KG1 (cell line): ENCODE measurements around the gene FBXO31.
"Not testable (repeated sequence)": the region's sequence is repeated elsewhere in the genome, so short reads cannot be mapped to it uniquely, and the experiment has no call there.

ENCODE experiments used
- DNase-seq: peaks from one replicate; lab custom pipeline; 2025; lab: John Stamatoyannopoulos, UW

FBXO31 gene

GRCh38 chr16:87362828-87363559, 20.6 kb downstream of the FBXO31 start:
- not testable (repeated sequence) for DNase-seq

DNA sequence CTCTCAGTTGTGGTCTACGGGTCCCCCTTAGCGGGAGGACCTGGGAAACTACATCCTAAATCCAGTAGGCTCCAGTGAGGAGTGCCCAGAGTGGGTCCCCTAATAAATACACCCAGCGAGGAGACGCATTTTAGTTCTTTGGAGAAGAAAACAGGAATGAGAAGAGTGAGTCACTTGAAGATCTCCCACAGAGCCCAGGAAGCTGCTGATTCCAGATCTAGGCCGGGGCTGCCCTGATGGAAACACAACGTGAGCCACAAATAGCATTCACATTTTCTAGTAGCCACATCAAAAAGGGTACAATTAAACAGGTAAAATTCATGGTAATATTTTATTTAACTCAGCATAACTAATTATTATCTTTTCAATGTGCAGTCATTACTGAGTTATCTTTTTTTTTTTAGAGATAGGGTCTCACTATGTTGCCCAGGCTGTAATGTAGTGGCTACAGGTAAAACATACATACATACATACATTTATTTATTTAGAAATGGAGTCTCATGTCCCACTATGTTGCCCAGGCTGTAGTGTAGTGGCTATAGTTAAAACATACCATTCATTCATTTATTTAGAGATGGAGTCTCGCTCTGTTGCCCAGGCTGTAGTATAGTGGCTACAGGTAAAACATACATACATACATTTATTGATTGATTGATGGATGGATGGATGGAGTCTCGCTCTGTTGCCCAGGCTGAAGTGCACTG, 21.5 kb downstream of the FBXO31 start:
- DNase-seq: no peak

DNA sequence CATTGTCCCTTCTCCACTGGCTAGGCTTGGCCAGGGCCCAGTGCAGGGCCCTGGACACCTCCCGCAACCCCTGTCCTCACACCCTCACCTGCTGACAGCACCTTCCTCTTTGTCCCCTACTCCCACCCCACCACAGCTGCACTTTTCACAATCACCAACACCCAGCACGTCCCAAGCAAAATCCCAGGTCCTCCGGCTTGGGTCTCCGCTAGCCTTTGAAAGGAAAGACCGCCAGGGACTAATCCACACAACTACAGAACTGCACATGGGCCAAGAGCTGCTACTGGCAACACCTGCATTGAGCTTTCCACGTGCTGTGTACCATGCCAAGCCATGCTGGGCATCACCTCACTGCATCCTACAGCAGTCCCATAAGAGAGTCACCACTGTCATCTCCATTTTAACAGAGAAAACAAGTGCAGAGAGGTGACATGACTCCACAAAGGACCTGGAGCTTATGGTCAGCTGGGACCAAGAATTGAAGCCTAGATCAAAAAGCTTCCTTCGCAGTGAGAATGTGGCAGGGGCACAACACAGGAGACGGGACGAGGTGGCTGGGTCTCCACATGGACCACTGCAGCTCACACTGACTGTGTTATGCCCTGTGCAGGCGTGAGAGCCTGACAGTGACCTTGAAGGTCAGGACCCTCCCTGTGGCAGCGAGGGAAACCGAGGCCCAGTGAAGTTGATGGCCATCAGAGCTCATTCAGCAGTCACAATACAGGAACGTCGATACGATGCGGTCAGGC, 22.5 kb downstream of the FBXO31 start:
- DNase-seq: no peak

DNA sequence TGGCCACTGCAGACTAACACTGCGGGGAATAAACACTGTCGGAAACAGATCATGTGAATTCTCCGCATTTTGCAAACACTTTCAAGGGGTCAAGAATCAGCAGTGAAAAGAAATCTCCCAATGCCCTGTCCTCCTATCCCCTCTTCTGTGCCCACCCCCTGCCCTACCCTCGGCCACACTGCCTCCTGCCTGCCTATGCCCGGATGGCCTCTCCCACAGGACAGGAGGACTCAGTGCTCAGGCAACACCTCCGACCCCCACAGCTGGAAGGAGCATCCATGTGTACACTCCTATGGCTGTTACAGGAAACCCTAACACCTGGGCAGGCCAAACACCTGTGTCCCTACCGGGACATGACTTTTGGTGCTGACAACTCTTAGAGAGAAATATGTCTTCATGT, 24.5 kb downstream of the FBXO31 start:
- DNase-seq: no peak

GRCh38 chr16:87358696-87359095, 24.9 kb downstream of the FBXO31 start:
- DNase-seq: no peak

GRCh38 chr16:87358250-87358649, 25.3 kb downstream of the FBXO31 start:
- no peak for DNase-seq

DNA sequence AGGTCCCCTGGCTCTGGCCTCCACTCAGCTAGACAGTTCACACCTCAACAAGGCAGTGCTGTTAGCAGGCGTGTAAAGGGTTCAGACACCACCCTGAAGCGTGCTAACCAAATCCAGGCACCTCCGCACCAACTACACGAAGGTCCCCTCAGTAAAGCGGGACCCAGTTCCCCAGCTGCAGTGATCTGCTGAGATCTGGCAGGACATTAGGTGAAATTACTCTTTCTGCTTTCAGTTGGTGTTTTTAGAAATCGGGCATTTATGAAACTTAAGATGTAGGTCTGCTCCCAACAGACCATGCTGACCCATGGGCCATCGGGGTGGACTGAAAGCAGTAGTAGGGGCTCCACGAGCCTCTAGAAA, 27.1 kb downstream of the FBXO31 start:
- no peak for DNase-seq

DNA sequence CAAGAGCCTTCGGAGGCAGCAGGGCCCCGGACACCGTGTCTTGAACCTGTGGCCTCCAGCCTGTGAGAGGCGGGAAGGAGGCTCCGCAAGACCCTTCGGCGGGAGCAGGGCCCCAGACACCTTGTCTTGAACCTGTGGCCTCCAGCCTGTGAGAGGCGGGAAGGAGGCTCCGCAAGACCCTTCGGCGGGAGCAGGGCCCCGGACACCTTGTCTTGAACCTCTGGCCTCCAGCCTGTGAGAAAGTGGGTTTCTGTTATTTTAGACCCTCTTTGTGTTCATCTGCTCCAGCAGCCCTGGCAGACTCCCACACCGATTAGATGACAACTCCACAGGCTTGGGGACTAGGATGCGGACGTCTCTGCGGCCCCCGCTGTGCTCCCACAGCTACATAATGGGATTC, 30.0 kb downstream of the FBXO31 start:
- DNase-seq: no peak

DNA sequence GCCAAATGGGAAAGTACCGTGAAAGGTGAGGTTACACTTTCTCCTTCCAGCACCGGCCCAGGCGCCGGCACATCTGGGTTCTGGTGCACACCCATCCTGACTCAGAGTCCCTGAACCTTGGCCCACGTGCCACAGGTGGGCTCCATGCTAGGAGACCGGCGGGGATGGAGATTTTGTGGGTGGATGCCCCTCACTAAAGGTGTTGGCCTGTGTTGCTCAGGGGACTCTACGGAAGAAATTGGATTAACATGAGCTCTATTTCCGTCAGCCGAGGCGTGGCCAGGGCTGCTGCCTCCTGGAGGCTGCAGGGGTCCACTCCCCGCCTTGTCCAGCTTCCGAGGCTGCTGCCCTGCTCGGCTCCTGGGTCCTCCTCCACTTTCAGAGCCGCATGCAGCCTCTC, 30.8 kb downstream of the FBXO31 start:
- DNase-seq: no peak

GRCh38 chr16:87351320-87351698, 32.3 kb downstream of the FBXO31 start:
- DNase-seq: no peak

DNA sequence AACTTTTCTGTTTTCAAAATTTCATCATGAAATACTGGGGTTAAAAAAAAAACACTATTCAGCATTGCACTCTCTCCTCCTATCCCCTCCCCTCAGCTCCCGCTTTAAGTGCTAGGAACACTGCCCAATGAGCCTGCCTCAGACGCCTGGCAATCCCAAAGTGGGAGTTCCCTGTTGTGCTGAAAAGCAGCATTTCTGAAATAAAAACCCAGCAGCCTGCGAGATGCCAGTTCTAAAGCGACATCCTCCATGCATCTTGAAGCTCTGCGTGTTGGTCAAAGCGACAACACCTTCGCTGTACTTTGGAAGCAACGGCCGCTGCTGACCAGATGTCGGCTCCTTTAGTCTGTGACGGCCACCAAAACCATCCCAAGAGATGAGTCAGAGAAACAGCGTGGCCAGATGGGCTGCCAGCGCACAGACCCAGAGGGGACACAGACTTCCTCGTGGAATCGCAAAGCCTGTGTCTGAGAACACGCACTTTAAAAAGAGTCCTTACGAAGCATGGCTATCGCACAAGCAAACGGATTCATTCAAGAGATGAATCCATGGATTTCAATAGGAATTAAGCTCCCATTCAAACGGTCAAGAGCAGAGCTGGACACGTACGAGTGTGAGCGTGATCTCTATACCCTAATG, 32.8 kb downstream of the FBXO31 start:
- no peak for DNase-seq

- no peak for DNase-seq
Measured at GRCh38 chr16:87350031-87350430, 33.5 kb downstream of the FBXO31 start.

GRCh38 chr16:87348616-87349157, 34.9 kb downstream of the FBXO31 start:
- no peak for DNase-seq

DNA sequence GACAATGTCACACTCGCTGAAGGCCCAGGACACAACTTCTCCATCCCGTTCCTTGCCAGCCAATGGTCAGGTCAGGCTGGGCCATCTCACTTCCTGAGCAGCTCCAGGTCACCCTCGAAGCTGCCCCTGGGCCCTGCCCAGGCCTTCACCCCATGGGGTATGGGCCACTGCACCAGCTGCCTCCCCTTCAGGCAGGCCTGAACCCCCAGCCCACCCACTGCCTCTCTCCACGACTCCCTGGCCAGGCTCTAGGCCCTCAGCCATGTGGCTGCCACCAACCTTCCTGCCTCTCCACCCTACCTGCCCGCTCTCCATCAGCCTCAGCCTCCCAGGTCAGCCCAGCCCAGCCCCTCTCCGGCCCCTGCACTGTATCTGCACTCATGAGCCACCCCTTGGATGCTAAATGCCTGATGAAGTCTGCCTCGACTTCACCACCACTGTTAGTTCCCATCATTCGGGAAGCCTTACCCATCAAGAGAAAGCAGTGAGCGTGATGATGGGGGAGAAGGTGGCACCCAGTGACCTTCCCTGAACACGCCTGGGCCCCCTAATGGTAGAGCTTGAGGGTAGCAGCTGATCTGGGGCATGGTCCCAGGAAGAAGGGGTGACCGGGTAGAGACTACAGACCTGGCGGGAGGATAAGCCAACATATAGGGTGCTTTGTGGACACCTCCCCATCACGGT, 35.5 kb downstream of the FBXO31 start:
- no peak for DNase-seq

DNA sequence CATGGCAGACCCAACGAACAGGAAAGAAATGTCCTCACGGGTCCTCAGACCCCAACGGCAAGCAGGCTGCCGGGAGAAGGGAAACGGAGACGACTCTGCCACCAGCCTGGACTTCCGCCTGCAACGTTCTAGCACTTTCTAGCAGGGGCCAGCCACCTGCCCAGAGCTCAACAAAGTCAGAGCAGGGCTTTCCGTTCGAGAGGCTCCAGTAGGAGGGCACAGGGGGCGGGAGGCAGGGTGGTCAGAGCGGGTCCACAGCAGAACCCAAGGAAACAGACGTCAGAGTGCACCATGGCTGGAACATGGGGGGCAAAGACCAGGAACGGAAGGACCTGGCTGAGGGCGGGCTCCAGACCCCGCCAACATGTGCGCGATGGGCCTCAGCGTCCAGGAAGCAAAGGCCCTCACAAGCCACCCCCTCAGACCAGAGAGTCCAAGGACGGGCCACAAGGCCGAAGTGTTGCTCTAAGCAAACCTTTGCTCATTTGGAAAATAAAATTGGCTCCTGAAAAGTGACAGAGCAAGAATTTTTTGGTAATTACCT, 37.0 kb downstream of the FBXO31 start:
- no peak for DNase-seq

DNA sequence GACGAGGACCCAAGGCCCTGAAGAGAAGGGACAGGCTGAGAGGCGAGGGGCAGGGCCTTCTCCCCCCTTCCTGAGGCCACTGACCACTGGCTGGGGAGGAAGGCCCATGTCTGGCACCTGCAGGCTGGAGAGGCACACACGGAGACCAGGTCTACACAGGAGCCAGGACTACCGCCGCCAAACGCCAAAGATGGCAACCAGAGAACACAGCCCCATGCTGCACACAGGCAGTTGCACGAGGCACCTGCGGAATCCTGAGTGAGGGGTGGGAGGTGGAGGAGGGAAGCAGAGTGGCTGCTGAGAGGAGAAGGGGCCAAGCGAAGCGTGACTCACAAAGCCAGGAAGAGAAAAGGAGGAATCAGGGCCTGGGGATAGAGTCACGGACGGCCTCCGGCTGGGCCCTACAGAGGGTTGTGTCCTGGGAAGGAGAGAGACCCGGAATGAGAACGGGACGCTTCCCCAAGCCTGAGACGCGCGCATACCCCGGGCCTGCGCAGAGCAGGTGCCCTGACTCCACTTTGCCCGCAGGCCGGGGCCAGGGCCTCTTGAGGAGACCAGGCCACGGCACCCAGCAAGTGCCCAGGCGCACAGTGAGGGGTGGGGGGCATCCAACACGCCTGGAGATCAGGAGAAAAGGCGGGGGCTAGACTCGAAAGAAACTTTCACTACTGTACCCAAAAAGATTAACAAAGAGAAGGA, 37.7 kb downstream of the FBXO31 start:
- DNase-seq: no peak

GRCh38 chr16:87344931-87345631, 38.5 kb downstream of the FBXO31 start:
- no peak for DNase-seq

DNA sequence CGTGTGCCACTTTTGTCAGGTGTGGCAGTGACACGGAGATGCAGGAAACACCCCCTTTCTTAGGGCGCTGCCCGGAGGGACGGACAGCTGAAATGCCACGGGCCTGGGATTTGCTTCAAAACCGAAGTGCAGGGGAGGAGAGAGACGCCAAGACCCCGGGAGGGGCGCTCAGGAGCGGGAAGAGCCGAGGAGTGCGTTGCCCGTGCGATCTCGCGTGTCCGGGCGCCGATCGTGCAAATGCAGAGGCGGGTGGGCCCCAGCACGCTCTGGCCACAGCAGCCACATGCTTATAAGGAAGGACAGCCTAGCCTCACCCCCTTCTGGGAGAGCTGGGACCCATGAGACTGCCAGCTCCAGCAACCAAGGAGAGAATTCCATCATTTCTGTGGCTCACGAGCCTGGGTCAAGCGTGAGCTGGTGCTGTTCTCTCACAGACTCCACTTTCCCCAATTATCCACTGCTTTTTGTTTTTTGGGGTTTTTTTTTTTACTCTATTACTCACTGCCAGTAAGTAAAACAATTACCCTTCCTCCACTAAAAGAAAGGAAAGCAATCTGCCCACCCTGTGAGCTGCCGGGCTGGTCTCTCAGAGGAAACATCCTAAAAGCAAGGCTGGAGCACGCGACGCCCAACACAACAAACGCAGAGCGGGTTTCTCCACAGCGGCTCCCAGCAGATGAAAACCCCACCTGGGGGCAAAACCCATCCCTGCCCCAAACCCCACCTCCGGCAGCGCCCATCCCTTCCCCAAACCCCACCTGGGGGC, 39.2 kb downstream of the FBXO31 start:
- DNase-seq: no peak

DNA sequence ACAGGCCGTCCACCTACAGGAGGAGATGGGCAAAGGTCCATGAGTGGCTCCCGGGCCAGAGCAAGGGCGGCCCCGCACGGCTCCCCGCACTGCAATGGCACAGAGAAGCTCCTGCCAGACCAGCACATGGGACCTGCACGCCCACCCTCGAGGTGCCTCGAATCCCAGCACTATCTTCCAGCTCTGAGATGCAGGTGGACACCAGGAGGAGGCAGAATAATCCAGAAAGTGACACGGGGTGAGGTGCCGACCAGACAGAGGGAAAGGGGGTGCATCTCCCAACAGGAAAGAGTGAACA, 39.9 kb downstream of the FBXO31 start:
- no peak for DNase-seq
